Heart right ventricle (tissue), 16 donors: ENCODE data around the gene PADI6. TPM values are rescaled to one million over a fixed set of nuclear protein-coding genes. Genes with fewer than 3 reads are reported as not detected.

ENCODE experiments used
- ATAC-seq, 8 donors: fragments of 200-7000 bp; cut with Tn5 transposase; one replicate each; pipeline ENCODE4 v1.9.1; 2020; ENCODE audit warnings: mild to moderate bottlenecking in 8 of 8, moderate library complexity in 8 of 8, moderate number of reproducible peaks in 1 of 8
- DNase-seq, 2 donors: peaks; one replicate each; pipeline ENCODE4 v3.0.0-alpha.2; 2020
- H3K27ac ChIP-seq, 10 donors: fragments of 200-600 bp; sonication (generic) in 2 of 10; one replicate each; pipeline versions ENCODE4 v1.5.0 to v1.8.0; 2020 to 2022; ENCODE audit warnings: mild to moderate bottlenecking in 3 of 10
- H3K27me3 ChIP-seq, 7 donors: fragments of 200-600 bp; one replicate each; pipeline ENCODE4 v1.8.0; 2021 to 2022; ENCODE audit warnings: mild to moderate bottlenecking in 2 of 7
- H3K36me3 ChIP-seq, 9 donors: fragments of 200-600 bp; sonication (generic) in 1 of 9; one replicate each; pipeline versions ENCODE4 v1.5.0 to v1.8.0; 2020 to 2022; ENCODE audit warnings: mild to moderate bottlenecking in 2 of 9
- H3K4me1 ChIP-seq, 9 donors: fragments of 200-600 bp; sonication (generic) in 1 of 9; one replicate each; pipeline versions ENCODE4 v1.5.0 to v1.8.0; 2020 to 2022; ENCODE audit warnings: mild to moderate bottlenecking in 4 of 9
- H3K4me3 ChIP-seq, 10 donors: fragments of 200-600 bp; sonication (generic) in 2 of 10; one replicate each; pipeline versions ENCODE4 v1.5.0 to v1.8.0; 2020 to 2022; ENCODE audit warnings: mild to moderate bottlenecking in 7 of 10, moderate library complexity in 2 of 10
- H3K9me3 ChIP-seq, 11 donors: fragments of 200-600 bp in 10 of 11; sonication (generic) in 2 of 11; one replicate each; pipeline versions ENCODE4 v1.5.0 to v1.8.0; 2013 to 2022; ENCODE audit warnings: mild to moderate bottlenecking in 2 of 11, control low read depth in 1 of 11, moderate library complexity in 1 of 11
- CTCF ChIP-seq, 9 donors: fragments of 200-600 bp; sonication (generic) in 2 of 9; IDR thresholded peaks; one replicate each; pipeline versions ENCODE4 v1.5.0 to v1.8.0; 2021 to 2022; ENCODE audit warnings: antibody characterized with exemption in 9 of 9, mild to moderate bottlenecking in 5 of 9, moderate library complexity in 1 of 9
- WGBS, 2 donors: extraction: QIAGEN DNeasy Blood & Tissue Kit; methylation state at CpG; one replicate each; pipeline ENCODE4 v1.1.7; 2013; ENCODE audit warnings: inconsistent platforms in 1 of 2; 5-methylcytosine and 5-hydroxymethylcytosine counted together
- intact Hi-C, 10 donors: fragments of 100-400 bp; cut with DNase I; formaldehyde crosslinking; loops; one replicate each; pipeline versions ENCODE4 v1.11.1 to v1.14.2; 2022
- polyA plus RNA-seq, 2 donors: library from polyadenylated mRNA; stranded (reverse); fragments of 200-250 nt; gene quantifications; one replicate each; pipeline ENCODE4 v1.2.3, GENCODE V29; 2013
- total RNA-seq, 10 donors: library from RNA; stranded (reverse); fragmentation: NEBNext Ultra II Directional in 3 of 10; extraction: Animal tissue kit (Norgen Biotek cat#: 25700) in 3 of 10; gene quantifications; one replicate each; pipeline versions ENCODE4 v1.2.1 to v1.2.4, GENCODE V29; 2021 to 2023
- donor health status: Arrhythmogenic right ventricular cardiomyopathy.
- donor health status: ischemic (EF 13 %, LVEDD 7.1; RV severe dilation, severe dysfunction).
- donor health status: healthy with polysubstance abuse.
- donor health status: DM: no; HTN: yes; CAD: no.
- donor health status: DM: no; HTN: no; CAD: no.
- donor health status: ischemic (EF 25% LVEDD 6.9; RV normal size, moderate dysfunction).
- donor health status: ischemic (EF 25% LVEDD 5.7; RV mildly dilated, moderate dysfunction).
- donor health status: healthy.
- donor health status: DM: yes; HTN: yes; CAD: no.
- donor health status: Ischemic cardiomyopathy.
- donor health status: ischemic (EF 35%, LVEDD 5.7; RV mildly dilated, moderate dysfunction).
- donor health status: nonischemic (EF 11% LVEDD 7.7; RV severe dilation, severe dysfunction).
- donor health status: DM: yes; HTN: yes; CAD: no.
- donor health status: PGD.
- donor health status: ischemic (EF 29% LVEDD 5.4; RV normal size, mild dysfunction).
- donor health status: nonischemic (EF 23%, LVEDD 6.1; RV moderate dilation, normal function).

The PADI6 gene
- total and polyA plus RNA-seq, 12 donors = not detected

- intact Hi-C loops = no loop called here
- no peak for TF ChIP-seq CTCF (IDR thresholded peaks at IDR 0.05)
- Histone ChIP-seq H3K36me3 (peaks cover 0 to 5% (median 0%) of the 10 kb centered on the region in 9 donors), H3K9me3 (peaks cover 0 to 11% (median 0%) of the 10 kb centered on the region in 11 donors), H3K27me3 (peaks cover 0 to 51% (median 20%) of the 10 kb centered on the region in 7 donors), H3K4me3 (no peak overlapping the region), H3K27ac (no peak overlapping the region), H3K4me1 (peaks cover 0 to 10% (median 0%) of the 10 kb centered on the region in 9 donors)
- 82 to 83% methylated on average over 4 of the region's 4 CpGs for WGBS, 2 donors
- no peak for ATAC-seq
- DNase-seq = no peak
Observed at GRCh38 chr1:17361687-17362086, 10.3 kb upstream of the PADI6 start.

DNA sequence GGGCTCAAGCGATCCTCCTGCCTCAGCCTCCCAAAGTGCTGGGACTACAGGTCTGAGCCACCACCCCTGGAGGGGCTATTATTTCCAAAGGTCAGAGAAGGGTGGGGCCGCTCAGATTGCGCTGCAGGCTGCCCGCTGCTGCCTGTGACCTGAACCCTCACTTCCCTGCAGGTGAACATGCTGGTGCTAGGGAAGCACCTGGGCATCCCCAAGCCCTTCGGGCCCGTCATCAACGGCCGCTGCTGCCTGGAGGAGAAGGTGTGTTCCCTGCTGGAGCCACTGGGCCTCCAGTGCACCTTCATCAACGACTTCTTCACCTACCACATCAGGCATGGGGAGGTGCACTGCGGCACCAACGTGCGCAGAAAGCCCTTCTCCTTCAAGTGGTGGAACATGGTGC, 8.6 kb upstream of the PADI6 start:
- Histone ChIP-seq H3K9me3 (peaks cover 0 to 11% (median 0%) of the 10 kb centered on the region in 11 donors), H3K27ac (no peak overlapping the region), H3K4me3 (no peak overlapping the region), H3K27me3 (peaks cover 0 to 56% (median 25%) of the 10 kb centered on the region in 7 donors), H3K4me1 (peaks cover 0 to 10% (median 0%) of the 10 kb centered on the region in 9 donors), H3K36me3 (peaks cover 0 to 5% (median 0%) of the 10 kb centered on the region in 9 donors)
- TF ChIP-seq CTCF (IDR thresholded peaks at IDR 0.05) = no peak
- intact Hi-C loops = no loop called here
- WGBS, 2 donors = 81 to 85% methylated on average over 12 of the region's 12 CpGs
- ATAC-seq = no peak
- no peak for DNase-seq

GRCh38 chr1:17363771-17364170, 8.2 kb upstream of the PADI6 start:
- Histone ChIP-seq H3K4me3 (no peak overlapping the region), H3K9me3 (peaks cover 0 to 11% (median 0%) of the 10 kb centered on the region in 11 donors), H3K36me3 (peaks cover 0 to 5% (median 0%) of the 10 kb centered on the region in 9 donors), H3K27me3 (peaks cover 0 to 57% (median 25%) of the 10 kb centered on the region in 7 donors), H3K27ac (no peak overlapping the region), H3K4me1 (peaks cover 0 to 10% (median 0%) of the 10 kb centered on the region in 9 donors)
- ATAC-seq = no peak
- DNase-seq = no peak
- 83 to 91% methylated on average over 4 of the region's 4 CpGs for WGBS, 2 donors
- intact Hi-C loops = no loop called here
- TF ChIP-seq CTCF (IDR thresholded peaks at IDR 0.05) = no peak

GRCh38 chr1:17365293-17365692, 6.7 kb upstream of the PADI6 start:
- no peaks in the 10 kb centered on the region for H3K36me3 ChIP-seq
- intact Hi-C loops = no loop called here
- peaks cover 0 to 11% (median 0%) of the 10 kb centered on the region in 11 donors for H3K9me3 ChIP-seq
- no peak overlapping the region for H3K4me3 ChIP-seq
- ATAC-seq = no peak
- no peak for TF ChIP-seq CTCF (IDR thresholded peaks at IDR 0.05)
- H3K27me3 ChIP-seq = peaks cover 0 to 67% (median 30%) of the 10 kb centered on the region in 7 donors
- peaks cover 0 to 10% (median 0%) of the 10 kb centered on the region in 9 donors for H3K4me1 ChIP-seq
- DNase-seq = no peak
- 65 to 77% methylated on average over 3 of the region's 3 CpGs for WGBS, 2 donors
- no peak overlapping the region for H3K27ac ChIP-seq
